GM18526 (cell line): ENCODE data around the gene LOXL3.

Experiments used
- POLR2A ChIP-seq: IDR thresholded peaks from 3 replicates; pipeline ENCODE4 v1.6.1; 2011; ENCODE audit not compliant: insufficient read length; ENCODE audit errors: extremely low read depth

Gene LOXL3

GRCh38 chr2:74499940-74500577 lies 53.7 kb downstream of the LOXL3 start:
- no peak for TF ChIP-seq POLR2A

GRCh38 chr2:74499267-74499939 lies 54.3 kb downstream of the LOXL3 start, which contains the start of gene LBX2:
TSS of gene LBX2 (minus strand) at chr2:74499603. CDS start at chr2:74499537, 66 bp downstream.
- TF ChIP-seq POLR2A, result no peak

- TF ChIP-seq POLR2A, result no peak
Measured at GRCh38 chr2:74498500-74499266, 55.1 kb downstream of the LOXL3 start.

- TF ChIP-seq POLR2A, result peak; percentile 38
Measured at GRCh38 chr2:74497777-74498499, 55.8 kb downstream of the LOXL3 start.

- no peak for TF ChIP-seq POLR2A
Measured at GRCh38 chr2:74496997-74497776, 56.6 kb downstream of the LOXL3 start.

- TF ChIP-seq POLR2A, result no peak
Measured at GRCh38 chr2:74495440-74495839, 58.3 kb downstream of the LOXL3 start.

- TF ChIP-seq POLR2A, result no peak
Measured at GRCh38 chr2:74493546-74493945, 60.2 kb downstream of the LOXL3 start.

GRCh38 chr2:74491648-74492544 lies 61.8 kb downstream of the LOXL3 start:
- no peak for TF ChIP-seq POLR2A

- no peak for TF ChIP-seq POLR2A
Measured at GRCh38 chr2:74489906-74490305, 63.8 kb downstream of the LOXL3 start.

- TF ChIP-seq POLR2A, result no peak
Measured at GRCh38 chr2:74488643-74489481, 64.9 kb downstream of the LOXL3 start.

GRCh38 chr2:74486141-74486540 lies 67.6 kb downstream of the LOXL3 start:
- TF ChIP-seq POLR2A, result no peak

GRCh38 chr2:74482801-74483674 lies 70.7 kb downstream of the LOXL3 start, which contains the start of the genes CCDC142 and TTC31:
TSS of gene CCDC142 (minus strand) at chr2:74482998. CDS start at chr2:74482837, 161 bp downstream.
TSS of gene TTC31 (plus strand) at chr2:74483081. CDS start at chr2:74483096, 15 bp downstream.
- TF ChIP-seq POLR2A, result peak; percentile 79
